Neural cell (in vitro differentiated cells): ENCODE measurements around the gene MARCHF9. TPM values are rescaled to one million over a fixed set of nuclear protein-coding genes. Genes with fewer than 3 reads are reported as not detected.

Experiments used
- H2AFZ ChIP-seq: fragments of 200-600, 300-800 bp; sonication (generic), shearing (Covaris generic); 2 replicates; pipeline ENCODE4 v1.6.0; 2014; ENCODE audit warnings: low read depth, mild to moderate bottlenecking, antibody characterized with exemption, low read length, moderate library complexity
- H3F3A ChIP-seq: fragments of 200-600 bp; shearing (Covaris generic); 2 replicates; pipeline ENCODE4 v1.6.1; 2016; ENCODE audit warnings: mild to moderate bottlenecking, moderate library complexity, mixed read lengths, antibody characterized with exemption, low read length; ENCODE audit not compliant: insufficient read depth, poor library complexity, severe bottlenecking
- H3K27ac ChIP-seq: fragments of 200-600, 300-800 bp; sonication (generic), shearing (Covaris generic); 2 replicates; pipeline ENCODE4 v1.5.1; 2014; ENCODE audit warnings: mild to moderate bottlenecking, low read length, moderate library complexity
- H3K27me3 ChIP-seq: fragments of 300-800, 200-600 bp; sonication (generic), shearing (Covaris generic); 2 replicates; pipeline ENCODE4 v1.6.0; 2014; ENCODE audit warnings: mild to moderate bottlenecking, low read depth, low read length, moderate library complexity; ENCODE audit not compliant: insufficient read depth
- H3K36me3 ChIP-seq: fragments of 300-800, 200-600 bp; sonication (generic), shearing (Covaris generic); 2 replicates; pipeline ENCODE4 v1.5.1; 2014; ENCODE audit warnings: mild to moderate bottlenecking, antibody characterized with exemption, low read length, moderate library complexity; ENCODE audit not compliant: insufficient read depth
- H3K4me2 ChIP-seq: fragments of 300-800, 200-600 bp; sonication (generic), shearing (Covaris generic); 2 replicates; pipeline ENCODE4 v1.6.0; 2014; ENCODE audit warnings: mild to moderate bottlenecking, low read length
- H3K4me3 ChIP-seq: fragments of 300-800, 200-600 bp; sonication (generic), shearing (Covaris generic); 2 replicates; pipeline ENCODE4 v1.5.1; 2014; ENCODE audit warnings: mild to moderate bottlenecking, low read length, moderate library complexity
- H3K79me2 ChIP-seq: fragments of 200-600 bp; shearing (Covaris generic); replicated peaks from 2 replicates; pipeline ENCODE4 v1.6.0; 2014; ENCODE audit warnings: mild to moderate bottlenecking, low read length, moderate library complexity; ENCODE audit not compliant: insufficient read depth
- H3K9ac ChIP-seq: fragments of 300-800, 200-600 bp; sonication (generic), shearing (Covaris generic); 2 replicates; pipeline ENCODE4 v1.6.1; 2016; ENCODE audit warnings: mild to moderate bottlenecking, low read length, mixed read lengths
- H3K9me2 ChIP-seq: fragments of 200-600 bp; shearing (Covaris generic); 2 replicates; pipeline ENCODE4 v1.6.1; 2016; ENCODE audit warnings: mild to moderate bottlenecking, low read length, mixed read lengths; ENCODE audit not compliant: insufficient read depth
- H3K9me3 ChIP-seq: fragments of 200-600, 300-800 bp; sonication (generic), shearing (Covaris generic); 2 replicates; pipeline ENCODE4 v1.6.1; 2016; ENCODE audit warnings: mild to moderate bottlenecking, mixed run types, low read length, moderate library complexity, mixed read lengths
- H4K20me1 ChIP-seq: fragments of 200-600 bp; shearing (Covaris generic); 2 replicates; pipeline ENCODE4 v1.6.1; 2016; ENCODE audit warnings: mild to moderate bottlenecking, mixed run types; ENCODE audit not compliant: insufficient read depth
- CTCF ChIP-seq: fragments of 450-650 bp; IDR thresholded peaks from 2 replicates; pipeline ENCODE4 v1.5.1; 2014; ENCODE audit warnings: antibody characterized with exemption, mild to moderate bottlenecking, moderate library complexity; ENCODE audit not compliant: poor library complexity, severe bottlenecking
- EP300 ChIP-seq: fragments of 450-650 bp; conservative IDR thresholded peaks from 2 replicates; pipeline ENCODE4 v1.6.1; 2014; ENCODE audit warnings: antibody characterized with exemption, mild to moderate bottlenecking, moderate library complexity; ENCODE audit not compliant: poor library complexity, severe bottlenecking
- EZH2 ChIP-seq: fragments of 200-600, 300-800 bp; shearing (Covaris generic), sonication (generic); IDR thresholded peaks from 2 replicates; pipeline ENCODE4 v1.6.1; 2014; ENCODE audit warnings: antibody characterized with exemption, low read length, borderline replicate concordance, mild to moderate bottlenecking; ENCODE audit not compliant: insufficient read depth, poor library complexity, severe bottlenecking
- MXI1 ChIP-seq: fragments of 450-650 bp; conservative IDR thresholded peaks from 2 replicates; pipeline ENCODE4 v1.6.1; 2014; ENCODE audit warnings: antibody characterized with exemption, mild to moderate bottlenecking; ENCODE audit not compliant: poor library complexity, severe bottlenecking
- POLR2AphosphoS5 ChIP-seq: IDR thresholded peaks from 2 replicates; pipeline ENCODE4 v1.6.1; 2012
- RAD21 ChIP-seq: fragments of 450-650 bp; conservative IDR thresholded peaks from 2 replicates; pipeline ENCODE4 v1.6.1; 2014; ENCODE audit warnings: antibody characterized with exemption, mild to moderate bottlenecking, moderate library complexity
- REST ChIP-seq: IDR thresholded peaks from 2 replicates; pipeline ENCODE4 v1.6.1; 2012; ENCODE audit warnings: borderline replicate concordance
- SMC3 ChIP-seq: fragments of 450-650 bp; conservative IDR thresholded peaks from 2 replicates; pipeline ENCODE4 v1.6.1; 2014; ENCODE audit warnings: antibody characterized with exemption, mild to moderate bottlenecking, moderate library complexity; ENCODE audit not compliant: poor library complexity
- TAF1 ChIP-seq: IDR thresholded peaks from 2 replicates; pipeline ENCODE4 v1.6.1; 2012; ENCODE audit warnings: low read depth
- polyA plus RNA-seq: library from polyadenylated mRNA; depleted of rRNA; stranded (reverse); fragments of >200 nt; gene quantifications from 2 replicates; pipeline ENCODE4 v1.2.3, GENCODE V29; 2014

The MARCHF9 gene
- polyA plus RNA-seq, 1 donor from 2014 or later = 34.5 TPM

GRCh38 chr12:57708296-57708695 lies 46.6 kb upstream of the MARCHF9 start:
- H4K20me1 ChIP-seq = no peaks in the 10 kb centered on the region
- H3F3A ChIP-seq = no peaks in the 10 kb centered on the region
- no peaks in the 10 kb centered on the region for H3K9me3 ChIP-seq
- H3K4me3 ChIP-seq = no peak overlapping the region
- H3K27me3 ChIP-seq = no peaks in the 10 kb centered on the region
- no peak overlapping the region for H3K27ac ChIP-seq
- no peak overlapping the region for H2AFZ ChIP-seq
- H3K79me2 ChIP-seq = no peaks in the 10 kb centered on the region
- no peak overlapping the region for H3K9ac ChIP-seq
- H3K9me2 ChIP-seq = no peaks in the 10 kb centered on the region
- TF ChIP-seq CTCF (no peak), SMC3 (no peak), EP300 (no peak), EZH2 (no peak)
- no peak overlapping the region for H3K4me2 ChIP-seq
- H3K36me3 ChIP-seq = peaks cover 6% of the 10 kb centered on the region

GRCh38 chr12:57712701-57713100 lies 42.2 kb upstream of the MARCHF9 start:
- H2AFZ ChIP-seq = no peak overlapping the region
- no peak overlapping the region for H3K27ac ChIP-seq
- H3K9me3 ChIP-seq = no peaks in the 10 kb centered on the region
- H3K36me3 ChIP-seq = peaks cover 3% of the 10 kb centered on the region
- no peaks in the 10 kb centered on the region for H4K20me1 ChIP-seq
- no peaks in the 10 kb centered on the region for H3K27me3 ChIP-seq
- H3K9ac ChIP-seq = no peak overlapping the region
- TF ChIP-seq EZH2 (no peak), SMC3 (no peak), POLR2AphosphoS5 (no peak), MXI1 (no peak), TAF1 (no peak), REST (no peak), CTCF (no peak), RAD21 (no peak), EP300 (no peak)
- H3K9me2 ChIP-seq = no peaks in the 10 kb centered on the region
- no peaks in the 10 kb centered on the region for H3K79me2 ChIP-seq
- no peak overlapping the region for H3K4me3 ChIP-seq
- H3K4me2 ChIP-seq = no peak overlapping the region
- no peaks in the 10 kb centered on the region for H3F3A ChIP-seq
